ENCODE data around the gene HOXC9. TPM values are rescaled to one million over a fixed set of nuclear protein-coding genes. Genes with fewer than 3 reads are reported as not detected.

HOXC9 gene
- total and polyA plus RNA-seq, 9 of the 15 experiments (the other 6 are each of a cell fraction or from before 2014, with no cell fraction given): 1.1 to 10.5 (median 9.3) TPM

DNA sequence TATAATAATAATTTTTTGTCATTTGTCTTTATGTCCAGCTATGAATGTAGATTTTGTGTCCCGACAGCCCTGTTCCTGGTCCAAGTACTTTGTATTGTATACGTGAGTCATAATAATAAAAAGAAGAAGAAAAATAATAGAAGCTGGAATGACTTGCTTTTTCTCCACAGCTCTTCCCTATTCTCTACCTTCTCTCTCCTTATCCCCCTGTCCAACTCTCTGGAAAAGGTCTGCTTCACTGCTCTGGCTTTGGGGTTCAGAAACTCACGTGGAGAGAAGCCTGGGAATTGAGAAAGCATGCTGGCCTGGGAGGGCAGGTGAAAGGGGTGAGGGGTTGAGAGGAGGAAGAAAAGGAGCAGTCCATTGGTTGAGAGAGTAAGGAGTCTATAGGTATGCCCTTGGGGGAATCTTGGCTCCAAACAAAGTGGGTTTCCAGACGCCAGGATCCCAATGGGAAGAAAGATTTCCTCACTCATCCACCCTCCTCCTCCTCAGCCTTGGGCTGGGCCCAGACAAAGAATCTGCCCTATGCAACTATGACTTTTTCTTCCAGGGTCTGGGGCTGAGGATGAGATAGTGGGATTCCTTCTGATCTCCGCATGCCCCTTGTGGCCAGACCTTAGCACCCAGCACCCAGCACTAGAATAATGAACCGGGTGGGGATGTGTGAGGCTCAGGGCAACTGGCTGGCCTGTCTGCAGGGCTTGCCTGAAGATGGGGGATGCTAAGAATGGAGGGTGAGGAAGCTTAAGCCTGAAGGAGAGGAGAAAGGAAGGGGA lies 12.9 kb downstream of the HOXC9 start (continued):
- TF ChIP-seq, protein P1, sequence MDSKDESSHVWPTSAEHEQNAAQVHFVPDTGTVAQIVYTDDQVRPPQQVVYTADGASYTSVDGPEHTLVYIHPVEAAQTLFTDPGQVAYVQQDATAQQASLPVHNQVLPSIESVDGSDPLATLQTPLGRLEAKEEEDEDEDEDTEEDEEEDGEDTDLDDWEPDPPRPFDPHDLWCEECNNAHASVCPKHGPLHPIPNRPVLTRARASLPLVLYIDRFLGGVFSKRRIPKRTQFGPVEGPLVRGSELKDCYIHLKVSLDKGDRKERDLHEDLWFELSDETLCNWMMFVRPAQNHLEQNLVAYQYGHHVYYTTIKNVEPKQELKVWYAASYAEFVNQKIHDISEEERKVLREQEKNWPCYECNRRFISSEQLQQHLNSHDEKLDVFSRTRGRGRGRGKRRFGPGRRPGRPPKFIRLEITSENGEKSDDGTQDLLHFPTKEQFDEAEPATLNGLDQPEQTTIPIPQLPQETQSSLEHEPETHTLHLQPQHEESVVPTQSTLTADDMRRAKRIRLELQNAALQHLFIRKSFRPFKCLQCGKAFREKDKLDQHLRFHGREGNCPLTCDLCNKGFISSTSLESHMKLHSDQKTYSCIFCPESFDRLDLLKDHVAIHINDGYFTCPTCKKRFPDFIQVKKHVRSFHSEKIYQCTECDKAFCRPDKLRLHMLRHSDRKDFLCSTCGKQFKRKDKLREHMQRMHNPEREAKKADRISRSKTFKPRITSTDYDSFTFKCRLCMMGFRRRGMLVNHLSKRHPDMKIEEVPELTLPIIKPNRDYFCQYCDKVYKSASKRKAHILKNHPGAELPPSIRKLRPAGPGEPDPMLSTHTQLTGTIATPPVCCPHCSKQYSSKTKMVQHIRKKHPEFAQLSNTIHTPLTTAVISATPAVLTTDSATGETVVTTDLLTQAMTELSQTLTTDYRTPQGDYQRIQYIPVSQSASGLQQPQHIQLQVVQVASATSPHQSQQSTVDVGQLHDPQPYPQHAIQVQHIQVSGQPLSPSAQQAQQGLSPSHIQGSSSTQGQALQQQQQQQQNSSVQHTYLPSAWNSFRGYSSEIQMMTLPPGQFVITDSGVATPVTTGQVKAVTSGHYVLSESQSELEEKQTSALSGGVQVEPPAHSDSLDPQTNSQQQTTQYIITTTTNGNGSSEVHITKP (IDR thresholded peaks at IDR 0.05; ENCODE audit: partially characterized antibody): peak; percentile 46
- peak; percentile 28 for TF ChIP-seq C11orf30 (IDR thresholded peaks at IDR 0.05; ENCODE audit: low read depth)
- TF ChIP-seq, protein P2, sequence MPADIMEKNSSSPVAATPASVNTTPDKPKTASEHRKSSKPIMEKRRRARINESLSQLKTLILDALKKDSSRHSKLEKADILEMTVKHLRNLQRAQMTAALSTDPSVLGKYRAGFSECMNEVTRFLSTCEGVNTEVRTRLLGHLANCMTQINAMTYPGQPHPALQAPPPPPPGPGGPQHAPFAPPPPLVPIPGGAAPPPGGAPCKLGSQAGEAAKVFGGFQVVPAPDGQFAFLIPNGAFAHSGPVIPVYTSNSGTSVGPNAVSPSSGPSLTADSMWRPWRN (IDR thresholded peaks at IDR 0.05; ENCODE audit: low read depth): no peak

DNA sequence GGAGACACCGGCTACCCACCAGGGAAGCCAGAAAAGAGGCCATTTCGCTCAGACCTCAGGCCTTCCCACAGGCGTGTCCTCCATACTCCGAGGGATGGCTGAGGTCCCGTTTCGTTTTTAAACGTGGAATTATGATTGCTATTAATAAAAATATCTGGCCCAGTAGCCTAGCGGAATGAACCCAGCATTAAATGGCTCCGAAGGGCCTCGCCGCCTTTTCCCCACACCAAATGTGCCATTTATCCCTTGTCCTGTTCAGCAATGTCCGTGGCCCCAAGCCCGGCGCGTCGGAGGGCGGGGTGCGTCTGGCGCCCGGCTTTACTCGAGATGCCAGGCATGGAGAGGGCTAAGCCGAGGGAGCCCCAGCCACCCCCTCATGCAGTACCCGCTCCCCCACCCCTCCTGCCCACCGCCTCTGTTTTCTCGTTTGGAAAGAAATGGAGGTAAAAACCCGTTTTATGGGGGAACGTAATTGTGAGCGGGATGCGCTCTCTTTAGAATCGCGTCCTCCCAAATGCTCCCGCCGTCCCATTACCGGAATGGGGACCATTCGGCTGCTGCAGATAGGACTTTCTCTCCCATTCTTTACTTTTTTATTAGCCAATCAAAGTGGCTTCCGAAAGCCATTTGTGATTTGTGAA lies 14.5 kb downstream of the HOXC9 start:
- H3K9ac ChIP-seq (ENCODE audit: insufficient read depth in 1 of 2, low read depth in 2 of 2, low read length in 2 of 2): no peak overlapping the region
- BruUV-seq (replicated peaks): no TSS peak
- CTCF ChIA-PET (ENCODE audit: low intra/inter-chr PET ratio): no interaction called here
- no peaks in the 10 kb centered on the region for H3K9me3 ChIP-seq (replicated peaks; ENCODE audit: control insufficient read depth, insufficient read depth, low read depth, low read length)
- in situ Hi-C loops (cut with MboI) (no loop called here), intact Hi-C loops (cut with micrococcal nuclease) (loop anchor here (10.0 kb wide), 1 partner anchor 280 kb away; no protein-coding TSS in a partner anchor)
- no peak overlapping the region for H2AFZ ChIP-seq (ENCODE audit: low read depth, low read length)
- no peaks in the 10 kb centered on the region for H4K20me1 ChIP-seq (replicated peaks; ENCODE audit: control insufficient read depth, insufficient read depth, low read length)
- DNase-seq (ENCODE audit: extremely low read depth in 1 of 4, low spot score in 3 of 4) (no peak), FAIRE-seq (no peak), ATAC-seq (no peak)
- POLR2A ChIA-PET: interaction anchor here (0.6 kb wide), 1 partner anchor 676 kb away, joined by 3 read pairs; no protein-coding TSS in a partner anchor
- H3K27me3 ChIP-seq (ENCODE audit: control insufficient read depth in 2 of 2, insufficient read depth in 2 of 2, low read length in 2 of 2): no peaks in the 10 kb centered on the region
- no peaks in the 10 kb centered on the region for H3K36me3 ChIP-seq (ENCODE audit: control insufficient read depth, insufficient read depth, low read length)
- H3K4me3 ChIP-seq: no peak overlapping the region
- H3K79me2 ChIP-seq (ENCODE audit: control insufficient read depth, insufficient read depth, low read length): peaks cover 3% of the 10 kb centered on the region; the same call in 2 of the 3 replicates
- WGBS (ENCODE audit: insufficient coverage, low coverage, missing lambda C conversion rate): 83% methylated on average over 30 of the region's 36 CpGs
- peaks cover 12 to 32% of the 10 kb centered on the region in 2 experiments for H3K4me1 ChIP-seq (replicated peaks in 1 of 2; ENCODE audit: control insufficient read depth in 2 of 2, insufficient read depth in 2 of 2, low read length in 2 of 2)
- H3K27ac ChIP-seq (ENCODE audit: extremely low read depth, low read depth, low read length): no peak overlapping the region
- TF ChIP-seq MEF2D (tag; conservative IDR thresholded peaks at IDR 0.05; ENCODE audit: low read depth) (no peak), MEF2A (IDR thresholded peaks at IDR 0.05; ENCODE audit: control insufficient read depth, low read depth, low read length) (no peak)
- no peaks in the 10 kb centered on the region for H3K9me1 ChIP-seq (ENCODE audit: control insufficient read depth, insufficient read depth, low read length)
- H3K4me2 ChIP-seq (ENCODE audit: insufficient read depth, low read length): no peak overlapping the region
